ENCODE data around the gene GNB2.
"Not testable (repeated sequence)": the region's sequence is repeated elsewhere in the genome, so short reads cannot be mapped to it uniquely, and the experiment has no call there.

Gene GNB2

GRCh38 chr7:100701089-100701488 is 27.5 kb downstream of the GNB2 start:
- DNase-seq, result not testable (repeated sequence)

- peak; percentile 58 for DNase-seq
Observed at GRCh38 chr7:100705320-100705752, 31.8 kb downstream of the GNB2 start.

DNA sequence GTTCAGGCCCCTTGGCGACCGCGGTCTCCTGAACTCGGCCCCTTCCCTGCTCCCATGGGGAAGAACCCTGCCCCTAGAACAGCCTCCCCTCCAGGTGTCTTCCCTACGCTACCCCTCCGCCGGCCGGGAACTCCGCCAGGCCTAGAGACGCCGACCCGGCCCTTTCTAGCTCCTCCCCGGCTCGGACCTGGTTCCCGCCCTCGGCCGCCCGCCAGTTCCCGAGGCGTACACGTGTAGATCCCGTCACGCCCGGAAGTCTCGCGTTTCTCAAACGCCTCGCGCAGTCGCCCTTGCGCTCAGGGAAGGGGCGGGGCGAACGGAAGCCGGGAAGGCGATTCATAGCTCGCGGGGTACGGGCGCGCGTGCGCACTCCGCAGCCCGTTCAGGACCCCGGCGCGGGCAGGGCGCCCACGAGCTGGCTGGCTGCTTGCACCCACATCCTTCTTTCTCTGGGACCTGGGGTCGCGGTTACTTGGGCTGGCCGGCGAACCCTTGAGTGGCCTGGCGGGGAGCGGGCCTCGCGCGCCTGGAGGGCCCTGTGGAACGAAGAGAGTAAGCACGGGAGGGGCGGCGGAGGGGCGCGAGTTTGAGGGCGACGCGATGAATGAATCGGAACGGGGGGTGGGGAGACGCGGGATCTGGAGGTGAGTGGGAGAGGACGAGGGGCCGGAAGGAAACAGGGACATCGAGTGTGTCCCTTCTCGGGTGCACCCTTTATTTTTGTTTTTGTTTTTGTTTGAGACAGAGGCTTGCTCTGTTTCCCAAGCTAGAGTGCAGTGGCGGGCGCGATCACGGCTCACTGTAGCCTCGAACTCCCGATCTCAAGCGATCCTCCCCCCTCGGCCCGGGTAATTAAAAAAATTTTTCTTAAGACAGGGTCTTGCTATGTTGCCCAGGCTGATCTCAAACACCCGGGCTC is 32.5 kb downstream of the GNB2 start, which contains the start of gene POP7:
Gene POP7, plus strand, starts transcription at position 369 of the 919 bp plus-strand sequence. CDS start 710 bp downstream, outside the sequence.
- peak; percentile 97 for DNase-seq

- DNase-seq, result no peak
Observed at GRCh38 chr7:100706672-100707311, 33.3 kb downstream of the GNB2 start.

GRCh38 chr7:100708395-100708794 is 34.9 kb downstream of the GNB2 start:
- DNase-seq, result no peak

DNA sequence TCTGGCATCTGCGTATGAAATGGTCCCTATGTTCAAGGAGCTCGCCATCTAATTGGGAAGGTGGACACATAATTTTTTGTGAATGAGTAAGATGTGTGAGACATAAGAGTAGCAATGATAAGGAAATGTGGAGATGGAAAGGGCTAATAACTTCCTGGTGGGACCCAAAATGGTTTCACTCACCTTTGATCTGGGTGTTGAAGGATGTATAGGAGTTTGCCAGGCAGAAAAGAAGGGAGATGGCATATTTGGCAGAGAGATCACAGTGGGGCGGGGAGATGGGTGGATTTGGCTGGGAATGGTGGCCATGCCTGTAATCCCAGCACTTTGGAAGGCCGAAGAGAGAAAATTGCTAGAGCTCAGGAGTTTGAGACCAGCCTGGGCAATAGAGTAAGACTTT is 36.9 kb downstream of the GNB2 start:
- no peak for DNase-seq

DNA sequence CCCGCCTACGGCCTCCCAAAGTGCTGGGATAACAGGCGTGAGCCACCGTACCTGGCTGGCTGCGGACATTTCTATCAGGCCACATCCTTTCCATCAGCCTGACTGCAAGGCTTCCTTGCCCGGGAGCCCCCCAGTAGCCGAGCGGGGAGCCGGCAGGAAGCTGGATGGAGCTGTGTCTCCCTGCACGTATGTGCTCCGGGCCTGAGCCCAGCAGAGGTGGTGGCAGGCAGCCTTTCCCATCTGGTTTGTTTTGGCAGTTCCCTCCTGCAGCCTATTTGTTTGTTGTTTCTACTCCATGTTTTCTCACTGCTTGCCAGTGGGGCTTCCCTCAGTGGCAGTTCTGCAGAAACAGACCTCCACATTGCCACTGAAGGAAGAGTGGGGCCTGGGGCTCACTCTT is 37.8 kb downstream of the GNB2 start:
- no peak for DNase-seq

GRCh38 chr7:100714725-100715124 is 41.2 kb downstream of the GNB2 start:
- DNase-seq, result no peak

- DNase-seq, result not testable (repeated sequence)
Observed at GRCh38 chr7:100717073-100717472, 43.5 kb downstream of the GNB2 start.

GRCh38 chr7:100719523-100720278 is 46.2 kb downstream of the GNB2 start:
- no peak for DNase-seq

DNA sequence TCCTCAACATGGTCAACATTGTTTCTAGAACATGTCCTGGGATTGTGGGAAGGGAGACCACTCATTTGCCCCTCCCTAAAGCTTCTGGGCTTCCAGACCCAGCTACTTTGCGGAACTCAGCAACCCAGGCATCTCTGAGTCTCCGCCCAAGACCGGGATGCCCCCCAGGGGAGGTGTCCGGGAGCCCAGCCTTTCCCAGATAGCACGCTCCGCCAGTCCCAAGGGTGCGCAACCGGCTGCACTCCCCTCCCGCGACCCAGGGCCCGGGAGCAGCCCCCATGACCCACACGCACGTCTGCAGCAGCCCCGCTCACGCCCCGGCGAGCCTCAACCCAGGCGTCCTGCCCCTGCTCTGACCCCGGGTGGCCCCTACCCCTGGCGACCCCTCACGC is 46.7 kb downstream of the GNB2 start, which contains the start of gene EPO:
Gene EPO, plus strand, starts transcription at position 190 of the 392 bp plus-strand sequence. CDS start 513 bp downstream, outside the sequence.
- no peak for DNase-seq

DNA sequence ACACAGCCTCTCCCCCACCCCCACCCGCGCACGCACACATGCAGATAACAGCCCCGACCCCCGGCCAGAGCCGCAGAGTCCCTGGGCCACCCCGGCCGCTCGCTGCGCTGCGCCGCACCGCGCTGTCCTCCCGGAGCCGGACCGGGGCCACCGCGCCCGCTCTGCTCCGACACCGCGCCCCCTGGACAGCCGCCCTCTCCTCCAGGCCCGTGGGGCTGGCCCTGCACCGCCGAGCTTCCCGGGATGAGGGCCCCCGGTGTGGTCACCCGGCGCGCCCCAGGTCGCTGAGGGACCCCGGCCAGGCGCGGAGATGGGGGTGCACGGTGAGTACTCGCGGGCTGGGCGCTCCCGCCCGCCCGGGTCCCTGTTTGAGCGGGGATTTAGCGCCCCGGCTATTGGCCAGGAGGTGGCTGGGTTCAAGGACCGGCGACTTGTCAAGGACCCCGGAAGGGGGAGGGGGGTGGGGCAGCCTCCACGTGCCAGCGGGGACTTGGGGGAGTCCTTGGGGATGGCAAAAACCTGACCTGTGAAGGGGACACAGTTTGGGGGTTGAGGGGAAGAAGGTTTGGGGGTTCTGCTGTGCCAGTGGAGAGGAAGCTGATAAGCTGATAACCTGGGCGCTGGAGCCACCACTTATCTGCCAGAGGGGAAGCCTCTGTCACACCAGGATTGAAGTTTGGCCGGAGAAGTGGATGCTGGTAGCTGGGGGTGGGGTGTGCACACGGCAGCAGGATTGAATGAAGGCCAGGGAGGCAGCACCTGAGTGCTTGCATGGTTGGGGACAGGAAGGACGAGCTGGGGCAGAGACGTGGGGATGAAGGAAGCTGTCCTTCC is 47.3 kb downstream of the GNB2 start:
- DNase-seq, result no peak

- no peak for DNase-seq
Observed at GRCh38 chr7:100721505-100721812, 47.9 kb downstream of the GNB2 start.

GRCh38 chr7:100722480-100723212 is 49.1 kb downstream of the GNB2 start:
- DNase-seq, result no peak

DNA sequence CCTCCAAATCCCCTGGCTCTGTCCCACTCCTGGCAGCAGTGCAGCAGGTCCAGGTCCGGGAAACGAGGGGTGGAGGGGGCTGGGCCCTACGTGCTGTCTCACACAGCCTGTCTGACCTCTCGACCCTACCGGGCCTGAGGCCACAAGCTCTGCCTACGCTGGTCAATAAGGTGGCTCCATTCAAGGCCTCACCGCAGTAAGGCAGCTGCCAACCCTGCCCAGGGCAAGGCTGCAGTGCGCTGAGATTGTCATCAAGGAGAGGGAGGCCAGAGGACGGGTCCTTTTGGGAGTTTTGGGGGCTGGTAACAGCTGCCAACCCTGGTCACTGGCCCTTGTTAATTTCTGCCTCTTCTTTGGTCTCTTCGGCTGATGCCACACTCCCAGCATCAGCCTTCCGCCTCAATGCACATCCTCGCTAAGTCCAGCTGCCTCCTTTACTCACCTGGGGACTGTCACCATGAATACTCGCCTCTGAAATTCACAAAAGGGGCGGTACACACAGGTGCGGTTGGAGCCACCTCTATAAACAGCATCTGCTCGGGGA is 50.3 kb downstream of the GNB2 start:
- DNase-seq, result no peak

DNA sequence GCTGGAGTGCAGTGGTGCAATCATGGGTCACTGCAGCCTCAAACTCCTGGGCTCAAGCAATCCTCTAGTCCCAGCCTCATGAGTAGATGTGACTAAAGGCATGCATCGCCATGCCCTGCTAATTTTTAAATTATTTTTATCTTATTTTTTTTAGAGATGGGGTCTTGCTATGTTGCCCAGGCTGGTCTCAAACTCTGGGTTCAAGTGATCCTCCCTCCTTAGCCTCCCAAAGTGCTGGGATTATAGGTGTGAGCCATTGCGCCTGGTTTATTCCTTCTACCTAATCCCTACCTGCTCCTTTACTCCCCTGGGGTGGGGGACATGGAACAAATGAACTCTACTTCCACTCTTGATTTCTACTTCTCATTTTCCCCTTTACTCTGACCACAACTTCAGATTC is 50.8 kb downstream of the GNB2 start:
- DNase-seq, result not testable (repeated sequence)

DNA sequence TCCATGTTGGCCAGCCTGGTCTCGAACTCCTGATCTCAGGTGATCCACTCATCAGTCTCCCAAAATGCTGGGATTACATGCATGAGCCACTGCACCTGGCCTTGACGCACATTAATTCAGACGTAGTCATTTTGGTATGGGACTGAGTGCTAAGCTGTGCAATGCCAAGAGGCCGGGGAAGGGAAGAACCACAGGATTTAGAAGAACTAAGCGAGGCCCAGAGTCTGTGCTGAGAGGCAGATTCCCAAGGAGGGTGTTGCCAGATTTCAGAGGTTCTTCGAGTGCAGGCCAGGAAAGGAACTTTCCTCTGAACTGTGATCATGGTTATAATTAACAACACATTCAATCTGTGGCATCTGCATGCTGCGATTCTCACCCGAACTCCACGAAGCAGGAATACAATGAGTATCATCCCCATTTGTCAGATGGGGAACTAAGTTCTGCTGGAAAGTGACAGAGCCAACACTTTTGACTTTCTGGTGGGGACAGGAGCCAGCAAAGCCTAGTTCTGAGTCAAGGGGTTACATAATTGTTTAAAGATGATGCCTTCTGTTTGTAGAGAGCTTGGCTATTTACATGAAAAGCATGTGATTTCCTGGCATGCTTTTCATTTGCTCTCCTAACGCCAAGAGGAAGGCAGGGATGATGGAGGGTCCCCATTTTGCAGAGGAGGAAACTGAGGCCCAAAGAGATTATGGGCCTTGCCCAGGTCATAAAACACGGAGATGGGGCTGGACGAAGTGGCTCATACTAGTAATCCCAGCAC is 53.6 kb downstream of the GNB2 start:
- DNase-seq, result no peak

DNA sequence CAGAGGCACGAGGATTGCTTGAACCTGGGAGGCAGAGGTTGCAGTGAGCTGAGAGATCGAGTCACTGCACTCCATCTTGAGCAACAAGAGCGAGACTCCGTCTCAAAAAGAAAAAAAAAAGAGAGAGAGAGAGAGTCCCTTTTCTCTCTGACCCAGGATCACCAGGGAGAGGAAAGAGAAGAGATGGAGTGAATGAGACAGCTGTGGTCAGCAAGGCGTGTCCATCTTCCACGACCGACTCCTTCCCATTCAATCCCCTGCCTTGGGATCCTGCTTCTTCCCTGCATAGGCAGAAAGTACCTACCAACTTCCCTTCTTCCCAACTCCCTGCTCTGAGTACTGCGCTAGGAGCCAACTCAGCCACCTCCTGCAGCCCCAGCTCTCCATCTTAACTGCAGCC is 54.7 kb downstream of the GNB2 start:
- no peak for DNase-seq
